Heart left ventricle (tissue), 13 donors: ENCODE measurements around the gene OPHN1.

Experiments
- POLR2A ChIP-seq, 2 donors: fragments of 450-650 bp; IDR thresholded peaks; one replicate each; pipeline ENCODE4 v1.6.1; 2017; ENCODE audit warnings: antibody characterized with exemption in 2 of 2, mild to moderate bottlenecking in 2 of 2, moderate library complexity in 2 of 2
- TF ChIP-seq, protein P1 (sequence below), 12 donors: fragments of 200-600 bp; sonication (generic) in 4 of 12; IDR thresholded peaks; one replicate each; pipeline versions ENCODE4 v1.5.0 to v1.8.0; 2018 to 2022; ENCODE audit warnings: antibody characterized with exemption in 12 of 12, mild to moderate bottlenecking in 5 of 12
- donor health status: ischemic (EF 13 %, LVEDD 7.1; RV severe dilation, severe dysfunction).
- donor health status: DM: no; HTN: yes; CAD: no.
- donor health status: DM: no; HTN: no; CAD: no.
- donor health status: ischemic (EF 25% LVEDD 6.9; RV normal size, moderate dysfunction).
- donor health status: ischemic (EF 25% LVEDD 5.7; RV mildly dilated, moderate dysfunction).
- donor health status: ischemic (EF 35%, LVEDD 5.7; RV mildly dilated, moderate dysfunction).
- donor health status: nonischemic (EF 11% LVEDD 7.7; RV severe dilation, severe dysfunction).
- donor health status: DM: yes; HTN: yes; CAD: no.
- donor health status: PGD.
- donor health status: ischemic (EF 29% LVEDD 5.4; RV normal size, mild dysfunction).
- donor health status: nonischemic (EF 23%, LVEDD 6.1; RV moderate dilation, normal function).

DNA sequence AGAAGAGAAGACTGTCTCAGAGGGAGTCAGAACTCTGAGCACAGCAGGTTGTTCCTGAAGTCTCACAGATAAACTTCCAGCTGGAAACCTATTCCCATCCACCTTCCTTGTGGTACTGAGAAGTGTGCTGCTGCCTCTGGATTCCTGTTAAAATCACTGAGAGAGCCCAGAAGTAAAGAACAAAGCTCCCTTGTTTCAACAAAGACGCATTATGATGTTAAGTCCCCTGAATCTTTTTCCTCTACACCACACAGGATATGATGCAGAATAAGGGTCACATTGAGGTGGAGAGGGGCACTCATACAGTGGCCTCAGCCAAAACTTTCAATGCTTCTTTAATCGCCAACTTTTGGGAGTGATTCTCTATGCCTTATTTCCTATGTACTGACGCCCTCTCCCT, 321.0 kb downstream of the OPHN1 start:
- no peak for TF ChIP-seq POLR2A (IDR thresholded peaks at IDR 0.05)
- TF ChIP-seq, protein P1, sequence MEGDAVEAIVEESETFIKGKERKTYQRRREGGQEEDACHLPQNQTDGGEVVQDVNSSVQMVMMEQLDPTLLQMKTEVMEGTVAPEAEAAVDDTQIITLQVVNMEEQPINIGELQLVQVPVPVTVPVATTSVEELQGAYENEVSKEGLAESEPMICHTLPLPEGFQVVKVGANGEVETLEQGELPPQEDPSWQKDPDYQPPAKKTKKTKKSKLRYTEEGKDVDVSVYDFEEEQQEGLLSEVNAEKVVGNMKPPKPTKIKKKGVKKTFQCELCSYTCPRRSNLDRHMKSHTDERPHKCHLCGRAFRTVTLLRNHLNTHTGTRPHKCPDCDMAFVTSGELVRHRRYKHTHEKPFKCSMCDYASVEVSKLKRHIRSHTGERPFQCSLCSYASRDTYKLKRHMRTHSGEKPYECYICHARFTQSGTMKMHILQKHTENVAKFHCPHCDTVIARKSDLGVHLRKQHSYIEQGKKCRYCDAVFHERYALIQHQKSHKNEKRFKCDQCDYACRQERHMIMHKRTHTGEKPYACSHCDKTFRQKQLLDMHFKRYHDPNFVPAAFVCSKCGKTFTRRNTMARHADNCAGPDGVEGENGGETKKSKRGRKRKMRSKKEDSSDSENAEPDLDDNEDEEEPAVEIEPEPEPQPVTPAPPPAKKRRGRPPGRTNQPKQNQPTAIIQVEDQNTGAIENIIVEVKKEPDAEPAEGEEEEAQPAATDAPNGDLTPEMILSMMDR (IDR thresholded peaks at IDR 0.05): no peak
